Nephron progenitor cell (in vitro differentiated cells): ENCODE results near the gene TBC1D30.

Experiments used
- DNase-seq: peaks from one replicate; pipeline ENCODE4 v3.0.0; 2021
- H3K27ac Mint-ChIP-seq: 2 replicates; pipeline ENCODE4 v1.8.0; 2021; ENCODE audit warnings: mild to moderate bottlenecking, moderate library complexity, mixed read lengths
- H3K27me3 Mint-ChIP-seq: 2 replicates; pipeline ENCODE4 v1.8.0; 2021; ENCODE audit warnings: mild to moderate bottlenecking, low read depth, mixed read lengths; ENCODE audit not compliant: poor library complexity
- H3K36me3 Mint-ChIP-seq: 2 replicates; pipeline ENCODE4 v1.8.0; 2021; ENCODE audit warnings: low read depth, mixed read lengths
- H3K4me1 Mint-ChIP-seq: 2 replicates; pipeline ENCODE4 v1.8.0; 2021; ENCODE audit warnings: mixed read lengths
- H3K4me3 Mint-ChIP-seq: 2 replicates; pipeline ENCODE4 v1.8.0; 2021; ENCODE audit warnings: mild to moderate bottlenecking, moderate library complexity, mixed read lengths
- H3K9me3 Mint-ChIP-seq: 2 replicates; pipeline ENCODE4 v1.8.0; 2021; ENCODE audit warnings: mild to moderate bottlenecking, moderate library complexity, mixed read lengths
- CTCF ChIP-seq: fragments of 200-600 bp; sonication (generic); IDR thresholded peaks from 2 replicates; pipeline ENCODE4 v1.5.0; 2021; ENCODE audit warnings: antibody characterized with exemption

TBC1D30 gene

GRCh38 chr12:64781280-64782190, 42.9 kb upstream of the TBC1D30 start:
- Mint-ChIP-seq H3K27ac (no peak overlapping the region), H3K4me3 (peak overlapping the region; percentile 80), H3K4me1 (peaks cover 14% of the 10 kb centered on the region), H3K27me3 (peaks cover 92% of the 10 kb centered on the region), H3K36me3 (no peaks in the 10 kb centered on the region), H3K9me3 (peaks cover 15% of the 10 kb centered on the region)
- DNase-seq = no peak
- no peak for TF ChIP-seq CTCF

- Mint-ChIP-seq H3K4me3 (peak overlapping the region; percentile 80), H3K36me3 (no peaks in the 10 kb centered on the region), H3K27ac (no peak overlapping the region)
Measured at GRCh38 chr12:64782191-64782876, 42.1 kb upstream of the TBC1D30 start.

GRCh38 chr12:64785838-64786237, 38.6 kb upstream of the TBC1D30 start:
- no peak overlapping the region for H3K27ac Mint-ChIP-seq
- H3K4me1 Mint-ChIP-seq = peaks cover 14% of the 10 kb centered on the region
- no peak overlapping the region for H3K4me3 Mint-ChIP-seq
- no peak for TF ChIP-seq CTCF
- no peak for DNase-seq
- no peaks in the 10 kb centered on the region for H3K9me3 Mint-ChIP-seq
- H3K36me3 Mint-ChIP-seq = no peaks in the 10 kb centered on the region
- peaks cover 57% of the 10 kb centered on the region for H3K27me3 Mint-ChIP-seq

More at GRCh38 chr12:64782191-64782876, 42.1 kb upstream of the TBC1D30 start:
- H3K4me1 Mint-ChIP-seq = peaks cover 14% of the 10 kb centered on the region
- peaks cover 84% of the 10 kb centered on the region for H3K27me3 Mint-ChIP-seq
- peaks cover 7% of the 10 kb centered on the region for H3K9me3 Mint-ChIP-seq
- no peak for TF ChIP-seq CTCF
- DNase-seq = no peak

GRCh38 chr12:64790166-64790565, 34.3 kb upstream of the TBC1D30 start:
- no peak for DNase-seq
- H3K27me3 Mint-ChIP-seq = peaks cover 20% of the 10 kb centered on the region
- no peak overlapping the region for H3K27ac Mint-ChIP-seq
- no peaks in the 10 kb centered on the region for H3K9me3 Mint-ChIP-seq
- H3K36me3 Mint-ChIP-seq = no peaks in the 10 kb centered on the region
- TF ChIP-seq CTCF = no peak
- no peak overlapping the region for H3K4me3 Mint-ChIP-seq
- peaks cover 8% of the 10 kb centered on the region for H3K4me1 Mint-ChIP-seq

- H3K36me3 Mint-ChIP-seq = no peaks in the 10 kb centered on the region
- no peak overlapping the region for H3K27ac Mint-ChIP-seq
- no peak for DNase-seq
- H3K9me3 Mint-ChIP-seq = no peaks in the 10 kb centered on the region
- H3K4me3 Mint-ChIP-seq = no peak overlapping the region
- no peak for TF ChIP-seq CTCF
- H3K4me1 Mint-ChIP-seq = peaks cover 9% of the 10 kb centered on the region
- peaks cover 14% of the 10 kb centered on the region for H3K27me3 Mint-ChIP-seq
Measured at GRCh38 chr12:64791036-64791435, 33.4 kb upstream of the TBC1D30 start.
